ENCODE measurements around the gene TMEM81.

GRCh38 chr1:205066141-205066818 lies 18.0 kb downstream of the TMEM81 start:
- TF ChIP-seq, protein P1, sequence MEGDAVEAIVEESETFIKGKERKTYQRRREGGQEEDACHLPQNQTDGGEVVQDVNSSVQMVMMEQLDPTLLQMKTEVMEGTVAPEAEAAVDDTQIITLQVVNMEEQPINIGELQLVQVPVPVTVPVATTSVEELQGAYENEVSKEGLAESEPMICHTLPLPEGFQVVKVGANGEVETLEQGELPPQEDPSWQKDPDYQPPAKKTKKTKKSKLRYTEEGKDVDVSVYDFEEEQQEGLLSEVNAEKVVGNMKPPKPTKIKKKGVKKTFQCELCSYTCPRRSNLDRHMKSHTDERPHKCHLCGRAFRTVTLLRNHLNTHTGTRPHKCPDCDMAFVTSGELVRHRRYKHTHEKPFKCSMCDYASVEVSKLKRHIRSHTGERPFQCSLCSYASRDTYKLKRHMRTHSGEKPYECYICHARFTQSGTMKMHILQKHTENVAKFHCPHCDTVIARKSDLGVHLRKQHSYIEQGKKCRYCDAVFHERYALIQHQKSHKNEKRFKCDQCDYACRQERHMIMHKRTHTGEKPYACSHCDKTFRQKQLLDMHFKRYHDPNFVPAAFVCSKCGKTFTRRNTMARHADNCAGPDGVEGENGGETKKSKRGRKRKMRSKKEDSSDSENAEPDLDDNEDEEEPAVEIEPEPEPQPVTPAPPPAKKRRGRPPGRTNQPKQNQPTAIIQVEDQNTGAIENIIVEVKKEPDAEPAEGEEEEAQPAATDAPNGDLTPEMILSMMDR (IDR thresholded peaks at IDR 0.05; ENCODE audit: low read length), result peak; percentile 34; the same call in 1 of the 2 replicates
- TF ChIP-seq EZH2 (IDR thresholded peaks at IDR 0.05; ENCODE audit: borderline replicate concordance, low read length), result no peak

Measured in OCI-LY1 (cell line).